ENCODE measurements around the gene ZMAT1. TPM values are rescaled to one million over a fixed set of nuclear protein-coding genes. Genes with fewer than 3 reads are reported as not detected.

The ZMAT1 gene
- total RNA-seq, 4 donors from 2014 or later = 0.40 to 18.7 (median 5.6) TPM

- in situ Hi-C loops (cut with MboI; ENCODE audit: low pct_ligation_motif_present in 1 of 4, low pct_unique_long_range_greater_than_20kb in 1 of 4, low sequenced_read_pairs in 3 of 4) (no loop called here), intact Hi-C loops (cut with DNase I; ENCODE audit: low total_unique reads) (no loop called here)
- WGBS, 2 donors (ENCODE audit: low coverage in 1 of 2) = 3 to 45% methylated on average over 6 of the region's 6 CpGs
- Histone ChIP-seq H3K4me3 (peak overlapping the region; percentile 29 to 80 (median 63)), H3K9me3 (no peaks in the 10 kb centered on the region), H3K36me3 (no peaks in the 10 kb centered on the region), H3K27ac (peak overlapping the region; percentile 90 to 96 (median 92)), H3K27me3 (no peaks in the 10 kb centered on the region), H3K4me1 (no peaks in the 10 kb centered on the region)
- DNase-seq = no peak
- TF ChIP-seq POLR2AphosphoS5 (IDR thresholded peaks at IDR 0.05) (no peak), EP300 (IDR thresholded peaks at IDR 0.05; ENCODE audit: low read depth) (no peak), POLR2A (IDR thresholded peaks at IDR 0.05) (no peak), CTCF (IDR thresholded peaks at IDR 0.05) (no peak)
Observed at GRCh38 chrX:101931136-101931487, 715 bp downstream of the ZMAT1 start.

GRCh38 chrX:101925733-101926132, 6.1 kb downstream of the ZMAT1 start:
- intact Hi-C loops (cut with DNase I; ENCODE audit: low total_unique reads) = no loop called here

GRCh38 chrX:101918751-101919150, 13.1 kb downstream of the ZMAT1 start:
- no peak overlapping the region for H3K27ac ChIP-seq
- intact Hi-C loops (cut with DNase I; ENCODE audit: low total_unique reads) = no loop called here
- no peaks in the 10 kb centered on the region for H3K27me3 ChIP-seq
- no peaks in the 10 kb centered on the region for H3K9me3 ChIP-seq
- in situ Hi-C loops (cut with MboI; ENCODE audit: low pct_ligation_motif_present in 1 of 4, low pct_unique_long_range_greater_than_20kb in 1 of 4, low sequenced_read_pairs in 3 of 4) = no loop called here
- 48 to 60% methylated on average over 1 of the region's 1 CpG for WGBS, 2 donors (ENCODE audit: low coverage in 1 of 2)
- no peaks in the 10 kb centered on the region for H3K4me1 ChIP-seq
- TF ChIP-seq CTCF (IDR thresholded peaks at IDR 0.05) (no peak), POLR2A (IDR thresholded peaks at IDR 0.05) (no peak), EP300 (IDR thresholded peaks at IDR 0.05; ENCODE audit: low read depth) (no peak), POLR2AphosphoS5 (IDR thresholded peaks at IDR 0.05) (no peak)
- H3K36me3 ChIP-seq = no peaks in the 10 kb centered on the region
- no peak for DNase-seq
- H3K4me3 ChIP-seq = no peak overlapping the region

More at GRCh38 chrX:101925733-101926132, 6.1 kb downstream of the ZMAT1 start:
- TF ChIP-seq EP300 (IDR thresholded peaks at IDR 0.05; ENCODE audit: low read depth) (no peak), POLR2A (IDR thresholded peaks at IDR 0.05) (no peak), CTCF (IDR thresholded peaks at IDR 0.05) (no peak), POLR2AphosphoS5 (IDR thresholded peaks at IDR 0.05) (no peak)
- 81% methylated on average over 5 of the region's 5 CpGs; no CpG with 5 or more reads in 1 of the 2 donors for WGBS, 2 donors (ENCODE audit: low coverage in 1 of 2)
- DNase-seq = no peak
- no peaks in the 10 kb centered on the region for H3K27me3 ChIP-seq
- no peaks in the 10 kb centered on the region for H3K36me3 ChIP-seq
- no peaks in the 10 kb centered on the region for H3K4me1 ChIP-seq
- in situ Hi-C loops (cut with MboI; ENCODE audit: low pct_ligation_motif_present in 1 of 4, low pct_unique_long_range_greater_than_20kb in 1 of 4, low sequenced_read_pairs in 3 of 4) = no loop called here
- H3K9me3 ChIP-seq = no peaks in the 10 kb centered on the region
- H3K4me3 ChIP-seq = no peak overlapping the region
- H3K27ac ChIP-seq = no peak overlapping the region

GRCh38 chrX:101906136-101906796, 25.6 kb downstream of the ZMAT1 start:
- H3K36me3 ChIP-seq = no peaks in the 10 kb centered on the region
- intact Hi-C loops (cut with DNase I; ENCODE audit: low total_unique reads) (no loop called here), in situ Hi-C loops (cut with MboI; ENCODE audit: low pct_ligation_motif_present in 1 of 4, low pct_unique_long_range_greater_than_20kb in 1 of 4, low sequenced_read_pairs in 3 of 4) (no loop called here)
- no peaks in the 10 kb centered on the region for H3K4me1 ChIP-seq
- no peaks in the 10 kb centered on the region for H3K27me3 ChIP-seq
- no peak overlapping the region for H3K27ac ChIP-seq
- no peaks in the 10 kb centered on the region for H3K9me3 ChIP-seq
- WGBS, 2 donors (ENCODE audit: low coverage in 1 of 2) = 70% methylated on average over 3 of the region's 5 CpGs; no CpG with 5 or more reads in 1 of the 2 donors
- DNase-seq = no peak
- TF ChIP-seq EP300 (IDR thresholded peaks at IDR 0.05; ENCODE audit: low read depth) (no peak), POLR2AphosphoS5 (IDR thresholded peaks at IDR 0.05) (no peak), CTCF (IDR thresholded peaks at IDR 0.05) (no peak), POLR2A (IDR thresholded peaks at IDR 0.05) (no peak)
- H3K4me3 ChIP-seq = no peak overlapping the region

Measured in transverse colon (tissue), 4 donors.